Peyer's patch (tissue), 4 donors: ENCODE results near the gene FBXO42.

Source experiments
- POLR2A ChIP-seq, 2 donors: fragments of 450-650 bp; IDR thresholded peaks; one replicate each; pipeline ENCODE4 v1.5.1; 2017; ENCODE audit warnings: antibody characterized with exemption in 2 of 2, mild to moderate bottlenecking in 2 of 2, moderate library complexity in 2 of 2
- TF ChIP-seq, protein P1 (sequence below), 6 experiments: fragments of 450-650 bp in 4 of 6; fragments of 200-600 bp in 2 of 6; sonication (generic) in 1 of 6; IDR thresholded peaks; one replicate each; pipeline ENCODE4 v1.5.1; 2017 to 2019; ENCODE audit warnings: antibody characterized with exemption in 6 of 6, mild to moderate bottlenecking in 3 of 6, moderate library complexity in 1 of 6

DNA sequence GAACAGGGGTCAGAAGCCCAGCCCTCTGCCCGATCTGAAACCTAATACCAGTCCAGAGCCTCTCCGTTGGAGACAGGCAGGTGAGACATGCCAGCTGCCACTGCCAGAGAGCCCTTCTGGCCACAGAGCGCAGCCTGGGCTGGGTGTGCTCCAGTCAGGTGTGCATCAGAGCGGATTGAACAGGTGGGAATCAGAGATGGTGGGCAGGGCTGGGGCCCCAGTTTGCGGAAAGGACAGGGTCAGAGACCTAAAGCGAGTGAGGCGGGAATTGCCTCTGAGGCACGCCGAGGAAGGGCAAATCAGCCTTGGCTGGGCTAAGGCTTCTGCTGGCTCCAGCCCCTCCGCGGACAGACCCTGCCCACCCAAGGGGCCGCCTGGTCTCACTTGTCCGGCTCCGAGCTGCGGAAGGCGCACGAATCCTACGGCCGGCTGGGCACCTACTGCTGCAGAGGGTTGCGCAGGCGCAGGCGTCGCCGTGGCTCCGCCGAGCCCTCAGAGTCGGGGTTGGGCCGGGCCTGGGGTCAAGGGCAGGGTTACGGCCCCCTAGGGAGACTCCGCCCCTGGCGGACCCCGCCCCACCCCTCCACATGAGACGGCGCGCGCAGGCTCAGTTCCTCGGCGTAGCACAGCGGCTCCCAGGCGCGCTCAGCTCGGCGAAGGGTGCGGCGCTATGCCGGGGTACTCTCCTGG is 125.6 kb downstream of the FBXO42 start:
- TF ChIP-seq, protein P1, sequence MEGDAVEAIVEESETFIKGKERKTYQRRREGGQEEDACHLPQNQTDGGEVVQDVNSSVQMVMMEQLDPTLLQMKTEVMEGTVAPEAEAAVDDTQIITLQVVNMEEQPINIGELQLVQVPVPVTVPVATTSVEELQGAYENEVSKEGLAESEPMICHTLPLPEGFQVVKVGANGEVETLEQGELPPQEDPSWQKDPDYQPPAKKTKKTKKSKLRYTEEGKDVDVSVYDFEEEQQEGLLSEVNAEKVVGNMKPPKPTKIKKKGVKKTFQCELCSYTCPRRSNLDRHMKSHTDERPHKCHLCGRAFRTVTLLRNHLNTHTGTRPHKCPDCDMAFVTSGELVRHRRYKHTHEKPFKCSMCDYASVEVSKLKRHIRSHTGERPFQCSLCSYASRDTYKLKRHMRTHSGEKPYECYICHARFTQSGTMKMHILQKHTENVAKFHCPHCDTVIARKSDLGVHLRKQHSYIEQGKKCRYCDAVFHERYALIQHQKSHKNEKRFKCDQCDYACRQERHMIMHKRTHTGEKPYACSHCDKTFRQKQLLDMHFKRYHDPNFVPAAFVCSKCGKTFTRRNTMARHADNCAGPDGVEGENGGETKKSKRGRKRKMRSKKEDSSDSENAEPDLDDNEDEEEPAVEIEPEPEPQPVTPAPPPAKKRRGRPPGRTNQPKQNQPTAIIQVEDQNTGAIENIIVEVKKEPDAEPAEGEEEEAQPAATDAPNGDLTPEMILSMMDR (IDR thresholded peaks at IDR 0.05), result no peak
- no peak for TF ChIP-seq POLR2A (IDR thresholded peaks at IDR 0.05)
